Placental epithelial cell (primary cell): ENCODE results near the gene CHD3. TPM values are rescaled to one million over a fixed set of nuclear protein-coding genes. Genes with fewer than 3 reads are reported as not detected.

ENCODE experiments used
- small RNA-seq: library from RNA; depleted of rRNA; stranded (forward); fragments of <200 nt; gene quantifications from one replicate; pipeline ENCODE3, GENCODE V24; 2012
- total RNA-seq: library from RNA; depleted of rRNA; stranded (reverse); fragments of >200 nt; gene quantifications from 2 replicates; pipeline ENCODE4 v1.2.3, GENCODE V29; 2012

The CHD3 gene
- total RNA-seq = 119 and 236 TPM in 2 replicates

DNA sequence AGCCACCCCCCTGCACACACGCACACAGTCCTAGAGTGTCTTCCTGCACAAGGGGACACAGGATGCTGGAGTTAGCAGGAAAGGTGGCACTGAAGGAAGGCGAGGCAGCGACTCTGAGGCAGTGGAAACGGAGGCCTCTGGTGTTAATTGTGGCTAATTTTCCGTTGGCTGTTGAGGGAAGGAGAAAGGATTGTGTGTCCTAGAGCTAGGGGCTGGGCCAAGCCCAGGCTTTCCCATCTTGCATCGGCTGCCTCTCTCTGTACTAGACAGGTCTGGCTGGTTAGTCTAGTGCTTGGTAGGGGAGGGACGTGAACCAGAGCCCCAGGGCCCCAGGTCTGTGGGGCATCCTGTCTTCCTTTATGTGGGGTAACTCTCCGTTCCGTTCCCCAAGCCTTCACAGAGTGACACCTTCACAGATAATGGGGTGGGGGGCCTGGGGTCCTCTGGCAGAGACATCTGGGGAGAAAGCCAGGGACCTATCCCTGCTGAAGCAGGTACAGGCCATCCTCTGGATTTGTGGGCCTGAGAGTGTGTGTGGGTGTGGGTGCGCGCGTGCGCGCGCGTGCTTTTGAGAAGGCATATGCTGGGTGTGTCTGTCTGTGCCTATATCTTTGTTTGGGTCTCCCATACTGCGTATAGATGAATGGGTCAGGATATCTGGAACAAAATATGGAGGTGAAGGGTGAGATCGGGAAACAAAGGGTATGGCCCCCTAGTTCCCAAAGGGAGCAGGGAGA is at the start of gene CHD3:
Gene CHD3 (plus strand): TSS at position 606 of the 737 bp plus-strand sequence. CDS start 212 bp downstream, outside the sequence.

DNA sequence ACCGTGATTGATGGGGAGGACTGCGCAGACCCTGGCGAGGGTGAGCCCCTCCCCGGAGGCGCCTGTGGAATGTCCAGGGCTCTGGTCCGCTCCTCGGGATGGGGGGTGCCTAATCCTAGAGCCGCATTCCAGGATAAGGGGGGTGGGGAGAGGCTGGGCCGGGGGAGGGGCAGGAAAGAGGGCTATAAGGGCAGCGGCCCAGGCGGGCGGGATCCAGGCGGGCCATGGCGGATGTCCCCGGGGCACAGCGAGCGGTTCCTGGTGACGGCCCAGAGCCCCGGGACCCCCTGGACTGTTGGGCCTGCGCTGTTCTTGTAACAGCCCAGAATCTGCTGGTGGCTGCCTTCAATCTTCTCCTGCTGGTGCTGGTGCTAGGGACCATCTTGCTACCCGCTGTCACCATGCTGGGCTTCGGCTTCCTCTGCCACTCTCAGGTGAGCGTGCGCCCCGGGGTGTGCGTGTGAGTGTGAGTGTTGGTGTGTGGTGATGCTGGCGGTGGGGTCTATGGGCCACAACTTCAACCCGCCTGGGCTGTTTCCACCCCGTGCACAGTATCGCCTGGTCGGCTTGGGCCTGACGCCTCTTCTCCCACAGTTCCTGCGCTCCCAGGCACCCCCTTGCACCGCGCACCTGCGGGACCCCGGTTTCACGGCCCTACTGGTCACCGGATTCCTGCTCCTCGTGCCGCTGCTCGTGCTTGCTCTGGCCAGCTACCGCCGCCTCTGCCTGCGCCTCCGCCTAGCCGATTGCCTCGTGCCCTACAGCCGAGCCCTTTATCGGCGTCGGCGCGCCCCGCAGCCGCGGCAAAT is 33.5 kb upstream of the CHD3 start, which contains the start of gene TMEM88:
Gene TMEM88 (plus strand): TSS at position 216 of the 809 bp plus-strand sequence. CDS start 9 bp downstream, at position 225.

DNA sequence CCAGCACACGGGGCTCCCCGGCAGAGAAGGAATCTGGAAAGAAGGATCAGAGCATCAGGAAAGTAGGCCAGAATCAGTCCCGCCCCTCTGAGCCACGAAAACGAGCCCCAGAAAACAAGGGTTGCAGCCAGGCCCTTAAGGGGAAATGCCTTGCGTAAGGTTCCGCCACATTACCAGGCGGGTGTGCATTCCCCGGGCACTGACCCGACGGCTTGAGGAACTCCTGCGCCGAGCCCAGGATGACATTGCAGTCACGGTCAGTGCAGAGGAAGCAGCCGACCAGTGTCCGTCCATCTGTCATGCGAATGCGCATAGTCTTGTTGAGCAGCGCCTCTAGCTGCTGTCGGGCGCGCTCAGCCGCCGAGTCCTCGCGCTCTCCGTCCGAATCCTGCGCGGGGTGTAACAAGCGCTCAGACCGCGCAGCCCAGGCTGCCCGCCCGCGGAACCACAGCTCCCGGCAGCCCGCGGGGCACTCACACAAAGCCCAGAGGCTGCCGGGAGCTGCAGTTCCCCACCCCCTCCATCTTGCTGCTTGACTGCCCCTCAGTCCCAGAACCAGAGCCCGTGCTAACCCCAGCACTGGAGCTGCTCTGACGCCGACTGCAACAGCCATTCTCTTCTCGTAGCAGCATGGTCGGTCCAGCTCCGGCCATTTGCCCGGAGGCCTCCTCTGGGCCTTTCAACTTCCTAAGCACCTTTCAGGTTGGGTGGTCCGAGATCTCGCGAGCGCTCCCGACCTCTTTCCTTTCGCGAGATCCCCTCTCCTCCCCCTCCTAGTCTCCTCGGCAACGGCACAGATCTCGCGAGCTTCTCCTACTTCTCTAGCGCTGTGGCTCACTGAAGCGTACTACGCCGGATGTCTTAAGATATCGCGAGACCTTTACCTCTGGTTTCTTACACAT is 31.5 kb upstream of the CHD3 start, which contains the start of gene NAA38:
Gene NAA38 (minus strand): TSS at position 749 of the 902 bp plus-strand sequence. CDS start 96 bp downstream, at position 653.

DNA sequence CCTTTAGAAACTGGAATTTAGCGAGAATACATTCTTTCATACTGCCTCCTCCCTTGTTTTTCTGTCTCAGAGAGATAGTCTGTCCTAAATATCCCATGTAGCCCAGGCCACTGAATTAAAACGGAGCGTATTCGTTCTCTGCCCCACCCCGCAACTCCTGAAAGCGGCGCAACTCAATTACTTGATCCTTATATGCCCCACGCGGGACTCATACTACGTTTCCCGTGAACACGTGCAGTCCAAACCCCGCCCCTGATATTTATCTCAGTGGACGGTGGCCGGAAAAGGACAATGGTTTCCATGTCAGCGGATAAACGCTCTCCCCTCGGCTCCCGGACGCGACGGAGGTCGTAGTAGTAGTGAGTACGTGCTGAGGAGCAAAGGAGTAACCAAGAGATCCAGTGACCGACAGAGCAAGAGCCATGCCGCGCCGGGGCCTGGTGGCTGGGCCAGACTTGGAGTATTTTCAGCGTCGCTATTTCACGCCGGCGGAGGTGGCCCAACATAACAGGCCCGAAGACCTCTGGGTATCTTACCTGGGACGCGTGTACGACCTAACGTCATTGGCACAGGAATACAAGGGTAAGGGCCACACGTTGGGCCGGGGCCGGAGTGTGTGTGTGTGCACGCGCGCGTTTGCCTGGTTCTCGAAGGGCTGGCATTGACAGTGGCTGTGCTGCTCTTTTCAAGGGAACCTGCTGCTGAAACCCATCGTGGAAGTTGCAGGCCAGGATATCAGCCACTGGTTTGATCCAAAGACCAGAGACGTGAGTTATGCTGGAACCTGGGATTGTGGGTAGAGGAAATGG is 30.7 kb upstream of the CHD3 start, which contains the start of gene CYB5D1:
Gene CYB5D1 (plus strand): TSS at position 291 of the 809 bp plus-strand sequence. CDS start 132 bp downstream, at position 423.

DNA sequence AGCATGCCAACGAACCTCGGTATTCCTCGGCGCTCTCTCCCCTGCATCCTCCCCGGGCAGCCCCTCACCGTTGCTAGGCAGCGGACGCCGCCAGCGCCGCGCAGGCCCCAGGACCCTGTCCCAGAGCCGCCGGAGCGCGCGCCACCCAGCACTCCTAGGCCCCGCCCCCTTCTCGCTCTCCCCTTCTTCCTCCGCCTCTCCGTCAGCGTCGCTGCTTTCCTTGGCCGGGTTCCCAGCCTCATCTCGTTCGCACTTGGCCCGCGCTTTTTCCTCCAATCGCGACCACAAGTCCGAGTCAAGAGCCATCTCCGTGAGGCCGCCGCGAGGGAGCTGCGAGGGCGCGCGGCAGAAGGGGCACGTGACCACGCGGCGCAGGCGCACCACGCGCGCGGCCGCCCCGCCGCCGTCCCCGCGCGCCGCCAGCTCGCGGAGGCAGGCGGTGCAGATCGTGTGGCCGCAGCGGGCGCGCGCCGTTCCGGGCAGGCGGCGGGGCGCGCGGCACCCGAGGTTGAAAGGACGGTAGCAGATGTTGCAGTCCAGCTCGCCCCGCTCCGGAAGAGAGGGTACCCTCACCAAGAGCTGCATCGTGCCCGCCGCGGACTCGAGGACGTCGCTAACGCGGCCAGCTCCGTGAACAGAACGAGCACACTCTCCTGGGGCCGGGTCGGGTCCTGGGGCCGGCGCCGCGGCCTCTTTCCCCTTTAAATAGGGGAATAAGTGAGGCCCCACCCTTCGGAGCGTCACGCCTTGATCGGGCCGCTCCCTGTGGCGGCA is 27.2 kb downstream of the CHD3 start, which contains the start of gene RNF227:
Gene RNF227 (minus strand): TSS at position 679 of the 774 bp plus-strand sequence. CDS start 94 bp downstream, at position 585.

DNA sequence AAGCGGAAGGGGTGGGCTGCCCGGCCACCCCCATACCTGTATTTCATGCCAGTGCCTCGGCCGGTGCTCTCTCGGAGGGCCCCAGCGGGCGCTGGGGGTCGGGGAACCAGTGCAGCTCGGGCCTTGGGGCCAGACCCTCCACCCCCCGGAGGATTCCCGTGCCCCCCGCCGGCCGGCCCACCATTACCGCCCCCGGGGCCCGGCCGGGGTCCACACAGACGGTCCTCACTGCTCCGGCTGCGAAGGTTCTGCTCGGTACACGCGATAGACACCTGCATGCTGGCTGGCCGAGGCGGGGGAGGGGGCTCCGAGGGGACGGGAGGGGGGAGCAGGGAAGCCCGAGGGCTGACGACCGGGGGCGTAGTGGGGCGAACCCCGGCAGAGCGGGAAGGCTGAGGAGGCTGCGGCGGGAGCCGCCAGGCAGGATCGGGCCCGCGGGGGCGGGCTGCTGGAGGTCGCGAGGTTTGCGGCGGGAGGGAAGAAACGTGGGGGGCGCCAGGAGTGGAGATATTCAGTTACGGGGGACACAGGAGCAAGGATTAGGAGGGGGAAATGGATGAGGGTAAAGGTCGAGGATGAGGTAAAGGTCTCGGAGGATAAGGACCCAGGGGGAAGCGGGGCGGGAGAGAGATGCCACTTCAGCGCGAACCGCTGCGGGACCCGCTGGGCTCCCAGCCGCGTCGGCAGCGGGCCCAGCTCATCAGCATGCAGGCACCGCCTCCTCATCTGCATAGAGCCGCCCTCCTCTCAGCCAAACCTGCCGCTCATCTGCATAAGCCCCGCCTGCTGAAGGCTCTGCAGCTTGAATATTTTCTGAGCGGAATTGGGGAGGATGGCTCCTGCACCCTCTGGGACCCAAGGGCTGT is 40.8 kb downstream of the CHD3 start, which contains the start of gene KCNAB3:
Gene KCNAB3 (minus strand): TSS at position 699 of the 866 bp plus-strand sequence. CDS start 421 bp downstream, at position 278.

DNA sequence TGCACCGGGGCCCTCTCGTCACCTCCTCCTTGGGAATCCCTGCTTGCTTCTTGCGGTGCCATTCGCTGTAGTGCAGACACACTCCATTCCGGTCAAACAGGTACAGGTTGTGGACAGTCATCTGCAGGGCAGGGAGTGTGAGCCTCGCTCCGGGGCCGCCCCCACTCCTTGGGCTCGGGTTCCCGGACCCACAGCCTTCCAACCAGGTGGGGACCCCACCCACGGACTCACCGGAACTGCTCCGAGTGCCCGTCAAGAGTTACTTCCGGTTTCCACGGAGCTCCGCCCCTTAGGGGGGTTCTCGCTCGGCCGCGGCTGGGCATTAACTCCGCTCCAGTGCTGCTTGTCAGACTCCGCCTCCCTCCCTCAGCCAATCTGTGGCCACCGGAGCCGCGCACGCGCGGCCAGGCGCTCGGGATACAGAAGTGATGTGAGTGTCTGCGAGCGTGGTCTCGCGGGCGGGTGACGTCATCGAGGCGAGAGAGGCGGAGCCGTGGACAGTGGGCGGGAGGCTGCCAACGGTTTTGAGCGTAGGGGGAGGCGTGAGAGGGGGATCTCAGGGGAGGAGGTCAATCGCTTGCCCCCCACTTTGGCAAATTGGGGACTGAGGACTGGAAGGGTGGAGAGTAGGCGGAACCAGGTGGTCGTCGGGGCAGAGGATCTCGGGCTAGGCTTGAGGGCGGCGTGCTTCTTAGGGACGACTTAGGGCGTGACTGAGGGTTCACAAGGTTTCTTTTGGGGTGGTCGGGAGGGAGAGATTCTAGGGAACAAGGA is 43.3 kb downstream of the CHD3 start, which contains the start of the genes CNTROB and TRAPPC1:
Gene CNTROB (plus strand): TSS at position 498 of the 774 bp plus-strand sequence. CDS start 874 bp downstream, outside the sequence.
Gene TRAPPC1 (minus strand): TSS at position 238 of the 774 bp plus-strand sequence. CDS start 117 bp downstream, at position 121.

Small RNA genes within 50 kb of the gene (small RNA-seq; reads per million reads assigned to genes)
- gene SCARNA21 = 4.3 reads per million, percentile 90 among the genes with 10 or more reads in this experiment

Other genes starting within 250 kb of the CHD3 start
- gene ATP1B2, start 237.9 kb upstream of the CHD3 start, total RNA-seq = not detected in 2 replicates
- 38.9 and 58.5 TPM in 2 replicates for gene TP53, start 201.3 kb upstream of the CHD3 start, total RNA-seq
- 4.7 and 7.0 TPM in 2 replicates for gene WRAP53, start 200.3 kb upstream of the CHD3 start, total RNA-seq
- 2.2 and 5.9 TPM in 2 replicates for gene EFNB3, start 183.6 kb upstream of the CHD3 start, total RNA-seq
- gene DNAH2, start 171.0 kb upstream of the CHD3 start, total RNA-seq = under 0.01 TPM in 1 of 2 replicates, not detected in the other
- gene KDM6B, start 54.6 kb upstream of the CHD3 start, total RNA-seq = 4.9 and 27.9 TPM in 2 replicates
- 2.0 and 3.3 TPM in 2 replicates for gene TMEM88, start 33.7 kb upstream of the CHD3 start, total RNA-seq
- 65.6 and 78.9 TPM in 2 replicates for gene NAA38, start 31.2 kb upstream of the CHD3 start, total RNA-seq
- gene CYB5D1, start 30.8 kb upstream of the CHD3 start, total RNA-seq = 9.8 and 10.1 TPM in 2 replicates
- gene RNF227, start 27.5 kb downstream of the CHD3 start, total RNA-seq = 3.1 and 3.3 TPM in 2 replicates
- gene KCNAB3, start 41.1 kb downstream of the CHD3 start, total RNA-seq = 1.2 and 1.6 TPM in 2 replicates
- gene TRAPPC1, start 43.2 kb downstream of the CHD3 start, total RNA-seq = 49.9 and 60.9 TPM in 2 replicates
- 29.8 and 39.7 TPM in 2 replicates for gene CNTROB, start 43.4 kb downstream of the CHD3 start, total RNA-seq
- not detected in 2 replicates for gene GUCY2D, start 113.8 kb downstream of the CHD3 start, total RNA-seq
- gene ALOX15B, start 150.3 kb downstream of the CHD3 start, total RNA-seq = 0.11 and 0.79 TPM in 2 replicates
- not detected in 2 replicates for gene ALOX12B, start 198.9 kb downstream of the CHD3 start, total RNA-seq
- 2.4 and 2.5 TPM in 2 replicates for gene ALOXE3, start 229.7 kb downstream of the CHD3 start, total RNA-seq
- not detected in 2 replicates for gene HES7, start 235.3 kb downstream of the CHD3 start, total RNA-seq